Cerebellar nuclear complex (tissue), 1 donor: ENCODE data around the gene TWSG1.
A peak's percentile ranks its signal among the peaks of the same experiment; 100 is the strongest.
"Not testable (repeated sequence)": the region's sequence is repeated elsewhere in the genome, so short reads cannot be mapped to it uniquely, and the experiment has no call there.

Experiments
- DNase-seq, 2 experiments: peaks; one replicate each; lab custom pipeline; 2025; lab: John Stamatoyannopoulos, UW

Gene TWSG1

GRCh38 chr18:9389706-9390105 is 55.1 kb downstream of the TWSG1 start:
- no peak for DNase-seq

GRCh38 chr18:9392726-9393125 is 58.2 kb downstream of the TWSG1 start:
- DNase-seq, result no peak

- DNase-seq, result no peak
These were observed 59.5 kb downstream of the TWSG1 start for GRCh38 chr18:9394046-9394445.

GRCh38 chr18:9400197-9400596 is 65.6 kb downstream of the TWSG1 start:
- DNase-seq, result peak; percentile 14 to 84

- no peak for DNase-seq
These were observed 66.6 kb downstream of the TWSG1 start for GRCh38 chr18:9401176-9401575.

GRCh38 chr18:9402358-9403007 is 67.9 kb downstream of the TWSG1 start:
- DNase-seq, result not testable (repeated sequence)

GRCh38 chr18:9403795-9404564 is 69.4 kb downstream of the TWSG1 start:
- no peak for DNase-seq

GRCh38 chr18:9404565-9405060 is 70.0 kb downstream of the TWSG1 start:
- no peak for DNase-seq

GRCh38 chr18:9405130-9405529 is 70.6 kb downstream of the TWSG1 start:
- DNase-seq, result no peak

- no peak for DNase-seq
These were observed 71.4 kb downstream of the TWSG1 start for GRCh38 chr18:9405977-9406376.

GRCh38 chr18:9410515-9410914 is 75.9 kb downstream of the TWSG1 start:
- no peak for DNase-seq

- no peak for DNase-seq
These were observed 79.0 kb downstream of the TWSG1 start for GRCh38 chr18:9413576-9413975.

- no peak for DNase-seq
These were observed 82.0 kb downstream of the TWSG1 start for GRCh38 chr18:9416563-9417072.

GRCh38 chr18:9417073-9417851 is 82.7 kb downstream of the TWSG1 start:
- peak in 1 of 2 experiments; percentile 35 for DNase-seq

- no peak for DNase-seq
These were observed 83.6 kb downstream of the TWSG1 start for GRCh38 chr18:9418047-9418690.

- DNase-seq, result no peak
These were observed 85.5 kb downstream of the TWSG1 start for GRCh38 chr18:9419956-9420631.

- DNase-seq, result no peak
These were observed 86.7 kb downstream of the TWSG1 start for GRCh38 chr18:9421096-9421900.

- DNase-seq, result no peak
These were observed 87.3 kb downstream of the TWSG1 start for GRCh38 chr18:9421901-9422327.

GRCh38 chr18:9422816-9423519 is 88.4 kb downstream of the TWSG1 start:
- DNase-seq, result no peak

- DNase-seq, result not testable (repeated sequence)
These were observed 89.1 kb downstream of the TWSG1 start for GRCh38 chr18:9423648-9424047.
